Measurements from ENCODE around the gene GALNT16. TPM values are rescaled to one million over a fixed set of nuclear protein-coding genes. Genes with fewer than 3 reads are reported as not detected.

The GALNT16 gene
- total and polyA plus RNA-seq, 9 donors = 10.7 to 36.8 (median 20.0) TPM

DNA sequence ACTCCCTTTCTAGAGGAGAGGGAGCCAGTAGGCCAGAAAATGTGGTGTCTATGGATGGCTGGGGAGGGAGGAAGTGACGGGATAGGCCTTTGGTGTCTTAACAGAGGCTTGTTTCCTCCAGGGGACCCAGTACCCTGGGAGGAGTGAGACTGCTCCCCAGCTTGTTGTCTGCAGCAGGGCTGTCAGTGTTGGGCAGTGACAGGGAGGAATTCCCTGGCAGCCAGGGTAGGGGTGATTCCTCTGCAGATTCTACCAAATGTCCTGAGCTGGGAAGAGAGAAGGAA, 64.0 kb downstream of the GALNT16 start:
- WGBS (ENCODE audit: insufficient coverage) = 70% methylated on average over 1 of the region's 1 CpG
- Histone ChIP-seq H3K4me1 (ENCODE audit: control insufficient read depth, insufficient read depth, low read length) (peaks cover 5% of the 10 kb centered on the region), H3K4me3 (ENCODE audit: low read length) (no peak overlapping the region)

DNA sequence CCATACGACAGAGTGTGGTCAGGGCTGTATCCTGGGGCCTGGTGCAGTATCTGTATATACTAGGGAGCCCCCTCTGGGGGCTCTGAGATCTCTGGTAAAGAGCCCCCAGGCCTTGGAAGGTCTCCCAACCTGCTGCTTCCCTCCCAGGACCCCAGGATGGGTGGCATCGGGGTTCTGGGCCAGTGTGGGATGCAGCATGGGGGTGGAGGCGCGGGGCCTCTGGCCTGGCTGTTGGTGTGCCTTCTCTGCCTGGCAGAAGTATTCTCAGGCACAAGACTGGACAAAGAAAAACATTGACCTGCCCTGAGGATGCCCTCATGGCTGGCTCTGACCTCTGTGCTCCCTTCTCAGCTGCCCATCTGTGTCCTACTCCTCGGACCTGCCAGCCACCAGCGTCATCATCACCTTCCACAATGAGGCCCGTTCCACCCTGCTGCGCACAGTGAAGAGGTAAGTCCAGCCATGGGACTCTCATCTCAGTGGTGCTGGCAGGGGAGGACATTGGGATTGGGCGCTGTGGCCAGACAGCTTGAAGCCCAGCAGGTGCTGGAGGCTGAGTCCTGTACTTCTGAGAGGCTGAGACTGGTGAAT, 64.5 kb downstream of the GALNT16 start:
- no peak for DNase-seq
- WGBS (ENCODE audit: insufficient coverage) = 92% methylated on average over 6 of the region's 9 CpGs
- no peak overlapping the region for H3K27ac ChIP-seq (ENCODE audit: low read length)
- H3K4me1 ChIP-seq (ENCODE audit: control insufficient read depth, insufficient read depth, low read length) = peaks cover 3% of the 10 kb centered on the region
- H3K36me3 ChIP-seq (ENCODE audit: control insufficient read depth, insufficient read depth, low read length) = peaks cover 6% of the 10 kb centered on the region
- no peaks in the 10 kb centered on the region for H3K27me3 ChIP-seq (ENCODE audit: control insufficient read depth, insufficient read depth, low read length)
- no peak overlapping the region for H3K4me3 ChIP-seq (ENCODE audit: low read length)
- no peaks in the 10 kb centered on the region for H3K9me3 ChIP-seq (replicated peaks; ENCODE audit: control insufficient read depth, low read depth, low read length)

More for the DNA sequence above, 64.0 kb downstream of the GALNT16 start:
- peaks cover 6% of the 10 kb centered on the region for H3K36me3 ChIP-seq (ENCODE audit: control insufficient read depth, insufficient read depth, low read length)
- DNase-seq = no peak
- H3K27me3 ChIP-seq (ENCODE audit: control insufficient read depth, insufficient read depth, low read length) = no peaks in the 10 kb centered on the region
- no peaks in the 10 kb centered on the region for H3K9me3 ChIP-seq (replicated peaks; ENCODE audit: control insufficient read depth, low read depth, low read length)
- no peak overlapping the region for H3K27ac ChIP-seq (ENCODE audit: low read length)

- DNase-seq = no peak
- Histone ChIP-seq H3K4me1 (ENCODE audit: control insufficient read depth, insufficient read depth, low read length) (peaks cover 3% of the 10 kb centered on the region), H3K9me3 (replicated peaks; ENCODE audit: control insufficient read depth, low read depth, low read length) (no peaks in the 10 kb centered on the region), H3K27ac (ENCODE audit: low read length) (no peak overlapping the region), H3K36me3 (ENCODE audit: control insufficient read depth, insufficient read depth, low read length) (peaks cover 6% of the 10 kb centered on the region), H3K4me3 (ENCODE audit: low read length) (no peak overlapping the region), H3K27me3 (ENCODE audit: control insufficient read depth, insufficient read depth, low read length) (no peaks in the 10 kb centered on the region)
- WGBS (ENCODE audit: insufficient coverage) = 95% methylated on average over 6 of the region's 8 CpGs
These were observed 65.1 kb downstream of the GALNT16 start for GRCh38 chr14:69325086-69325485.

DNA sequence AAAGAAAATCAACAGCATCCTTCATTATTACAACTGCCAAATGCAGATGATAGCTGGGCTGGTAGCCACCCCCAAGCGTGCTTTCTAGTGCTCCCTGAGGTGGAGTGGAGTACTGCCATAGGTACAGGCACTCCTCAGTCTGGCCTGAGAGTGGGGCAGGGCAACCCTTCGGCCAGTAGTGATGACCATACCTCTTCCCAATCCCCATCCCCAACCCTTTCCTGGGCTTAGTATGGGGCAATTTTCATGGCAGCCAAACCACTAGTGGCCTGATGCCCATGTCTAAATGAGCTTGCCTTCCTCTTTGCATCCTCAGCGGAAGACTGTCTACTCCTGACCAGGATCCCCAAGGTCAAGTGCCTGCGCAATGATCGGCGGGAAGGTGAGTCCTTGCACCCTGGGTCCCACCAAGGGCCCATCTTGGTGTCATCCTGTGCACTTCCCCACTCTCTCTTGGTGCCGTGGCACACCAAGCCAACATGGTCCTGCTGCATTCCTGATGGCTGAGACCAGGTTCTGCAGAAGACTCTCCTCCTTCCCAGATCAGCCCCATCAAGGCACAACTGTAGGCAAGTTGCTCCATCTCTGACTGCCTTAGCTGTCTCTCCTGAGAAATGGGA, 65.8 kb downstream of the GALNT16 start:
- no peak overlapping the region for H3K27ac ChIP-seq (ENCODE audit: low read length)
- WGBS (ENCODE audit: insufficient coverage) = 95% methylated on average over 6 of the region's 7 CpGs
- DNase-seq = no peak
- H3K9me3 ChIP-seq (replicated peaks; ENCODE audit: control insufficient read depth, low read depth, low read length) = no peaks in the 10 kb centered on the region
- no peaks in the 10 kb centered on the region for H3K27me3 ChIP-seq (ENCODE audit: control insufficient read depth, insufficient read depth, low read length)
- peaks cover 3% of the 10 kb centered on the region for H3K4me1 ChIP-seq (ENCODE audit: control insufficient read depth, insufficient read depth, low read length)
- H3K4me3 ChIP-seq (ENCODE audit: low read length) = no peak overlapping the region
- H3K36me3 ChIP-seq (ENCODE audit: control insufficient read depth, insufficient read depth, low read length) = peaks cover 6% of the 10 kb centered on the region

- Histone ChIP-seq H3K4me3 (ENCODE audit: low read length) (no peak overlapping the region), H3K27me3 (ENCODE audit: control insufficient read depth, insufficient read depth, low read length) (no peaks in the 10 kb centered on the region), H3K4me1 (ENCODE audit: control insufficient read depth, insufficient read depth, low read length) (peaks cover under 1% of the 10 kb centered on the region), H3K36me3 (ENCODE audit: control insufficient read depth, insufficient read depth, low read length) (peaks cover 6% of the 10 kb centered on the region), H3K9me3 (replicated peaks; ENCODE audit: control insufficient read depth, low read depth, low read length) (no peaks in the 10 kb centered on the region), H3K27ac (ENCODE audit: low read length) (no peak overlapping the region)
- DNase-seq = no peak
- 100% methylated on average over 3 of the region's 6 CpGs for WGBS (ENCODE audit: insufficient coverage)
These were observed 66.7 kb downstream of the GALNT16 start for GRCh38 chr14:69326611-69327010.

DNA sequence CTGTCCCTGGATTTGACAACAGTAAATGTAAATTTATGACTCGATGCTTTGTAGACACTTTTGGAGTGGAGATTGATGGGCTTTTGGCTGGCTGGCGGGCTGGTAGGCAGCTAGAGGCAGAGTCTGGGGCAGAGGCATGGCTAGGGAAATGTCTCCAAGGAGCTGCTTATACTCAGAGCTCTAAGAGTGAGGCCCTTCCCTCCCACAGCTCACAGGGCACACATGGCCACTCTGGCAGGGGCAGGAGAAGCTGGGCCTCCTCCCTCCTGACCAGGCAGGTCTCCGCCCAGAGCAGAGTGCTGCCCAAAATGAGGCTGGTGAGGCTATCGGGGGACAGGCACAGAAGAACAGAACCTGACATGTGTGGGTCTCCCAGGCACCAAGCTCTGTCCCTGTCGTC, 67.5 kb downstream of the GALNT16 start:
- no peaks in the 10 kb centered on the region for H3K27me3 ChIP-seq (ENCODE audit: control insufficient read depth, insufficient read depth, low read length)
- no peak overlapping the region for H3K4me3 ChIP-seq (ENCODE audit: low read length)
- H3K36me3 ChIP-seq (ENCODE audit: control insufficient read depth, insufficient read depth, low read length) = peaks cover 6% of the 10 kb centered on the region
- no peaks in the 10 kb centered on the region for H3K4me1 ChIP-seq (ENCODE audit: control insufficient read depth, insufficient read depth, low read length)
- WGBS (ENCODE audit: insufficient coverage) = 85% methylated on average over 4 of the region's 5 CpGs
- H3K9me3 ChIP-seq (replicated peaks; ENCODE audit: control insufficient read depth, low read depth, low read length) = no peaks in the 10 kb centered on the region
- DNase-seq = no peak
- H3K27ac ChIP-seq (ENCODE audit: low read length) = no peak overlapping the region

GRCh38 chr14:69328317-69328716, 68.4 kb downstream of the GALNT16 start:
- 93% methylated on average over 11 of the region's 15 CpGs for WGBS (ENCODE audit: insufficient coverage)
- no peak overlapping the region for H3K27ac ChIP-seq (ENCODE audit: low read length)
- H3K27me3 ChIP-seq (ENCODE audit: control insufficient read depth, insufficient read depth, low read length) = no peaks in the 10 kb centered on the region
- no peak for DNase-seq
- no peak overlapping the region for H3K4me3 ChIP-seq (ENCODE audit: low read length)
- H3K4me1 ChIP-seq (ENCODE audit: control insufficient read depth, insufficient read depth, low read length) = no peaks in the 10 kb centered on the region
- H3K36me3 ChIP-seq (ENCODE audit: control insufficient read depth, insufficient read depth, low read length) = peaks cover 7% of the 10 kb centered on the region
- no peaks in the 10 kb centered on the region for H3K9me3 ChIP-seq (replicated peaks; ENCODE audit: control insufficient read depth, low read depth, low read length)

GRCh38 chr14:69328765-69329164, 68.8 kb downstream of the GALNT16 start:
- Histone ChIP-seq H3K27me3 (ENCODE audit: control insufficient read depth, insufficient read depth, low read length) (no peaks in the 10 kb centered on the region), H3K36me3 (ENCODE audit: control insufficient read depth, insufficient read depth, low read length) (peaks cover 9% of the 10 kb centered on the region), H3K9me3 (replicated peaks; ENCODE audit: control insufficient read depth, low read depth, low read length) (no peaks in the 10 kb centered on the region), H3K4me1 (ENCODE audit: control insufficient read depth, insufficient read depth, low read length) (no peaks in the 10 kb centered on the region), H3K27ac (ENCODE audit: low read length) (no peak overlapping the region), H3K4me3 (ENCODE audit: low read length) (no peak overlapping the region)
- 83% methylated on average over 2 of the region's 6 CpGs for WGBS (ENCODE audit: insufficient coverage)
- DNase-seq = no peak

DNA sequence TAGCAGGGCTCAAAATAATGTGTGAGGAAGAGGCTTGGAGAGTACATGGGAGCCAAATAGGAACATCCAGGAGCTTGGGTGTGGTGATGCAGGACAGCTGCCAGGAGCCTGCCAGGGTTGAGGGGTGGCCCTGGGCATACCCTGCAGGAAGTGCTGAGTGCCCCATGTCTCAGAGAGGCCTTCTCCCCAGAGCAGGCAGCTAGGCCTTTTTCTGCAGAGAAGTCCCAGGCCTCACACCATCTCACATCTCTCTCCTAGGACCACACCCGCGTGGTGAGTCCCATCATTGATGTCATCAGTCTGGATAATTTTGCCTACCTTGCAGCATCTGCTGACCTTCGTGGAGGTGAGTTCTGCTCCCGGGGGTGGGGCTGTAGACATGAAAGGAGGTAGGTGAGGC, 71.2 kb downstream of the GALNT16 start:
- Histone ChIP-seq H3K4me1 (ENCODE audit: control insufficient read depth, insufficient read depth, low read length) (no peaks in the 10 kb centered on the region), H3K27ac (ENCODE audit: low read length) (no peak overlapping the region), H3K27me3 (ENCODE audit: control insufficient read depth, insufficient read depth, low read length) (no peaks in the 10 kb centered on the region), H3K36me3 (ENCODE audit: control insufficient read depth, insufficient read depth, low read length) (peaks cover 3% of the 10 kb centered on the region), H3K4me3 (ENCODE audit: low read length) (no peak overlapping the region), H3K9me3 (replicated peaks; ENCODE audit: control insufficient read depth, low read depth, low read length) (no peaks in the 10 kb centered on the region)
- DNase-seq = no peak
- WGBS (ENCODE audit: insufficient coverage) = no CpG with 5 or more reads among the region's 4 CpGs

GRCh38 chr14:69332782-69333395, 72.9 kb downstream of the GALNT16 start:
- no peak overlapping the region for H3K27ac ChIP-seq (ENCODE audit: low read length)
- no peaks in the 10 kb centered on the region for H3K4me1 ChIP-seq (ENCODE audit: control insufficient read depth, insufficient read depth, low read length)
- H3K27me3 ChIP-seq (ENCODE audit: control insufficient read depth, insufficient read depth, low read length) = no peaks in the 10 kb centered on the region
- H3K9me3 ChIP-seq (replicated peaks; ENCODE audit: control insufficient read depth, low read depth, low read length) = no peaks in the 10 kb centered on the region
- H3K4me3 ChIP-seq (ENCODE audit: low read length) = no peak overlapping the region
- no peak for DNase-seq
- WGBS (ENCODE audit: insufficient coverage) = 72% methylated on average over 11 of the region's 13 CpGs
- H3K36me3 ChIP-seq (ENCODE audit: control insufficient read depth, insufficient read depth, low read length) = peaks cover 8% of the 10 kb centered on the region
